ENCODE results near the gene SUPT4H1.

- TF ChIP-seq CTCF (IDR thresholded peaks at IDR 0.05): no peak
- TF ChIP-seq POLR2A (IDR thresholded peaks at IDR 0.05): no peak
Observed at GRCh38 chr17:58360296-58361063, 8.5 kb upstream of the SUPT4H1 start.

Measured in testis (tissue), 2 donors.